IMR-90 (cell line): ENCODE data around the gene CARS2.

Source experiments
- BHLHE40 ChIP-seq: fragments of 150-350 bp; IDR thresholded peaks from 2 replicates; pipeline ENCODE4 v1.6.1; 2016; ENCODE audit warnings: mild to moderate bottlenecking, low read depth, low read length
- CEBPB ChIP-seq: IDR thresholded peaks from 2 replicates; pipeline ENCODE4 v1.6.1; 2012; ENCODE audit warnings: low read depth, low read length, improper control_type of control experiment
- CHD1 ChIP-seq: IDR thresholded peaks from 2 replicates; pipeline ENCODE4 v1.6.1; 2012; ENCODE audit warnings: low read depth, low read length, improper control_type of control experiment
- CTCF ChIP-seq: conservative IDR thresholded peaks from 2 replicates; pipeline ENCODE4 v1.5.1; 2012; ENCODE audit warnings: mild to moderate bottlenecking, low read depth, low read length, improper control_type of control experiment
- FOS ChIP-seq: fragments of 150-350 bp; IDR thresholded peaks from 2 replicates; pipeline ENCODE4 v1.6.1; 2016; ENCODE audit warnings: low read depth, low read length
- MAZ ChIP-seq: IDR thresholded peaks from 2 replicates; pipeline ENCODE4 v1.6.1; 2012; ENCODE audit warnings: low read depth, mild to moderate bottlenecking, low read length, improper control_type of control experiment, moderate library complexity, borderline replicate concordance
- POLR2A ChIP-seq: IDR thresholded peaks from 2 replicates; pipeline ENCODE4 v1.6.1; 2012; ENCODE audit warnings: mild to moderate bottlenecking, low read depth, low read length
- RAD21 ChIP-seq: IDR thresholded peaks from 2 replicates; pipeline ENCODE4 v1.6.1; 2012; ENCODE audit warnings: low read length, improper control_type of control experiment
- RCOR1 ChIP-seq: IDR thresholded peaks from 2 replicates; pipeline ENCODE4 v1.6.1; 2012; ENCODE audit warnings: mild to moderate bottlenecking, low read length, improper control_type of control experiment; ENCODE audit not compliant: insufficient replicate concordance
- RFX5 ChIP-seq: IDR thresholded peaks from 2 replicates; pipeline ENCODE4 v1.8.0; 2012; ENCODE audit warnings: low read depth, mild to moderate bottlenecking, low read length, moderate library complexity
- SMC3 ChIP-seq: fragments of 150-350 bp; IDR thresholded peaks from 2 replicates; pipeline ENCODE4 v1.6.1; 2016; ENCODE audit warnings: low read depth, mild to moderate bottlenecking, antibody characterized with exemption, low read length, moderate library complexity
- USF2 ChIP-seq: fragments of 150-350 bp; IDR thresholded peaks from 2 replicates; pipeline ENCODE4 v1.6.1; 2017; ENCODE audit warnings: mild to moderate bottlenecking, antibody characterized with exemption, low read length, low read depth
- TF ChIP-seq, protein P1 (sequence below): fragments of 150-350 bp; IDR thresholded peaks from 2 replicates; pipeline ENCODE4 v1.6.1; 2016; ENCODE audit warnings: low read depth, mild to moderate bottlenecking, low read length, moderate library complexity, borderline replicate concordance

GRCh38 chr13:110620596-110620995 is 85.3 kb downstream of the CARS2 start:
- TF ChIP-seq USF2 (no peak), CTCF (no peak), POLR2A (no peak), CEBPB (no peak), RAD21 (no peak), RFX5 (no peak), RCOR1 (no peak), FOS (no peak), MAZ (no peak), SMC3 (no peak), BHLHE40 (no peak), CHD1 (no peak)
- TF ChIP-seq, protein P1, sequence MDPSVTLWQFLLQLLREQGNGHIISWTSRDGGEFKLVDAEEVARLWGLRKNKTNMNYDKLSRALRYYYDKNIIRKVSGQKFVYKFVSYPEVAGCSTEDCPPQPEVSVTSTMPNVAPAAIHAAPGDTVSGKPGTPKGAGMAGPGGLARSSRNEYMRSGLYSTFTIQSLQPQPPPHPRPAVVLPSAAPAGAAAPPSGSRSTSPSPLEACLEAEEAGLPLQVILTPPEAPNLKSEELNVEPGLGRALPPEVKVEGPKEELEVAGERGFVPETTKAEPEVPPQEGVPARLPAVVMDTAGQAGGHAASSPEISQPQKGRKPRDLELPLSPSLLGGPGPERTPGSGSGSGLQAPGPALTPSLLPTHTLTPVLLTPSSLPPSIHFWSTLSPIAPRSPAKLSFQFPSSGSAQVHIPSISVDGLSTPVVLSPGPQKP: no peak
